Upper lobe of left lung (tissue), 4 donors: ENCODE measurements around the gene CLSTN1.

ENCODE experiments used
- CTCF ChIP-seq, 6 experiments: fragments of 450-650 bp in 4 of 6; fragments of 200-600 bp in 2 of 6; sonication (generic) in 2 of 6; IDR thresholded peaks; one replicate each; pipeline ENCODE4 v1.5.1; 2016 to 2019; ENCODE audit warnings: antibody characterized with exemption in 6 of 6
- EP300 ChIP-seq, 4 donors: sonication (generic); formaldehyde crosslinking; IDR thresholded peaks; one replicate each; pipeline ENCODE4 v1.5.1; 2017; ENCODE audit warnings: antibody characterized with exemption in 4 of 4, control low read depth in 2 of 4
- POLR2A ChIP-seq, 4 donors: fragments of 450-650 bp; IDR thresholded peaks; one replicate each; pipeline ENCODE4 v1.5.1; 2016 to 2017; ENCODE audit warnings: antibody characterized with exemption in 4 of 4, mild to moderate bottlenecking in 2 of 4
- POLR2AphosphoS5 ChIP-seq, 2 donors: sonication (generic); formaldehyde crosslinking; IDR thresholded peaks; one replicate each; pipeline ENCODE4 v1.5.1; 2017; ENCODE audit warnings: antibody characterized with exemption in 2 of 2

GRCh38 chr1:9722378-9722749, 101.4 kb downstream of the CLSTN1 start:
- TF ChIP-seq POLR2A (IDR thresholded peaks at IDR 0.05) (no peak), POLR2AphosphoS5 (IDR thresholded peaks at IDR 0.05) (no peak), CTCF (IDR thresholded peaks at IDR 0.05) (no peak), EP300 (IDR thresholded peaks at IDR 0.05) (no peak)
